ENCODE results near the gene DAPP1.

DNA sequence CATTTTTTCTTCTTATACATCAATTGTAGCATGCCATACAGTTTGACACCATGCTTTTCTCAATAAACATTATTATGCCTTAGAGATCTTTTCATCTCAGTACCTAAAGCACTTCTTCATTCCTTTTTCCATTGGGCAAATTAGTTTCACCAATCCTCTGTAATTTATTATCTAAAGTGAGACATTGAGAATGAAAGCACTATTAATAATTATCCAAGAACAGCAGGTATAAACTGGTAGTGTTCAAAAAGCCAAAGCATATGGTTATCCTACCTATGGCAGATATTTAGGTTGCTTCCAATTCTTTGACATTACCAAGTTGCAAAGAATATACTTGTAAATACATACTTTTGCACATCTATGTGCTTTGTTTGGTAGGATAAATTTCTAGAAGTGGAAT lies 62.0 kb downstream of the DAPP1 start:
- TF ChIP-seq, protein P1, sequence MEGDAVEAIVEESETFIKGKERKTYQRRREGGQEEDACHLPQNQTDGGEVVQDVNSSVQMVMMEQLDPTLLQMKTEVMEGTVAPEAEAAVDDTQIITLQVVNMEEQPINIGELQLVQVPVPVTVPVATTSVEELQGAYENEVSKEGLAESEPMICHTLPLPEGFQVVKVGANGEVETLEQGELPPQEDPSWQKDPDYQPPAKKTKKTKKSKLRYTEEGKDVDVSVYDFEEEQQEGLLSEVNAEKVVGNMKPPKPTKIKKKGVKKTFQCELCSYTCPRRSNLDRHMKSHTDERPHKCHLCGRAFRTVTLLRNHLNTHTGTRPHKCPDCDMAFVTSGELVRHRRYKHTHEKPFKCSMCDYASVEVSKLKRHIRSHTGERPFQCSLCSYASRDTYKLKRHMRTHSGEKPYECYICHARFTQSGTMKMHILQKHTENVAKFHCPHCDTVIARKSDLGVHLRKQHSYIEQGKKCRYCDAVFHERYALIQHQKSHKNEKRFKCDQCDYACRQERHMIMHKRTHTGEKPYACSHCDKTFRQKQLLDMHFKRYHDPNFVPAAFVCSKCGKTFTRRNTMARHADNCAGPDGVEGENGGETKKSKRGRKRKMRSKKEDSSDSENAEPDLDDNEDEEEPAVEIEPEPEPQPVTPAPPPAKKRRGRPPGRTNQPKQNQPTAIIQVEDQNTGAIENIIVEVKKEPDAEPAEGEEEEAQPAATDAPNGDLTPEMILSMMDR (IDR thresholded peaks at IDR 0.05): no peak
- no peak for TF ChIP-seq POLR2A (IDR thresholded peaks at IDR 0.05)

Measured in right lobe of liver (tissue), 4 donors.